Kidney epithelial cell (primary cell): ENCODE data around the gene DCK. TPM values are rescaled to one million over a fixed set of nuclear protein-coding genes. Genes with fewer than 3 reads are reported as not detected.

Experiments used
- DNase-seq: peaks from one replicate; pipeline ENCODE4 v3.0.0-alpha.2; 2010; ENCODE audit warnings: low read depth
- H3K27me3 ChIP-seq: 2 replicates; pipeline ENCODE4 v1.6.0; 2011; ENCODE audit warnings: low read length; ENCODE audit not compliant: control insufficient read depth, insufficient read depth
- H3K36me3 ChIP-seq: 2 replicates; pipeline ENCODE4 v1.5.1; 2011; ENCODE audit warnings: low read length; ENCODE audit not compliant: control insufficient read depth, insufficient read depth
- H3K4me3 ChIP-seq: 2 replicates; pipeline ENCODE4 v1.5.1; 2011; ENCODE audit warnings: low read depth, mild to moderate bottlenecking, control low read depth, low read length
- total RNA-seq: library from RNA; depleted of rRNA; stranded (reverse); fragments of >200 nt; gene quantifications from 2 replicates; pipeline ENCODE4 v1.2.3, GENCODE V29; 2015
- TF ChIP-seq, protein P1 (sequence below): IDR thresholded peaks from 2 replicates; pipeline ENCODE4 v1.5.1; 2011; ENCODE audit warnings: mild to moderate bottlenecking, moderate library complexity, low read length, control low read depth, inconsistent platforms; ENCODE audit not compliant: insufficient read depth, poor library complexity, severe bottlenecking

DCK gene
- total RNA-seq, 1 donor from 2014 or later = 16.1 TPM

GRCh38 chr4:71063711-71064110, 70.3 kb downstream of the DCK start:
- no peak for DNase-seq
- TF ChIP-seq, protein P1, sequence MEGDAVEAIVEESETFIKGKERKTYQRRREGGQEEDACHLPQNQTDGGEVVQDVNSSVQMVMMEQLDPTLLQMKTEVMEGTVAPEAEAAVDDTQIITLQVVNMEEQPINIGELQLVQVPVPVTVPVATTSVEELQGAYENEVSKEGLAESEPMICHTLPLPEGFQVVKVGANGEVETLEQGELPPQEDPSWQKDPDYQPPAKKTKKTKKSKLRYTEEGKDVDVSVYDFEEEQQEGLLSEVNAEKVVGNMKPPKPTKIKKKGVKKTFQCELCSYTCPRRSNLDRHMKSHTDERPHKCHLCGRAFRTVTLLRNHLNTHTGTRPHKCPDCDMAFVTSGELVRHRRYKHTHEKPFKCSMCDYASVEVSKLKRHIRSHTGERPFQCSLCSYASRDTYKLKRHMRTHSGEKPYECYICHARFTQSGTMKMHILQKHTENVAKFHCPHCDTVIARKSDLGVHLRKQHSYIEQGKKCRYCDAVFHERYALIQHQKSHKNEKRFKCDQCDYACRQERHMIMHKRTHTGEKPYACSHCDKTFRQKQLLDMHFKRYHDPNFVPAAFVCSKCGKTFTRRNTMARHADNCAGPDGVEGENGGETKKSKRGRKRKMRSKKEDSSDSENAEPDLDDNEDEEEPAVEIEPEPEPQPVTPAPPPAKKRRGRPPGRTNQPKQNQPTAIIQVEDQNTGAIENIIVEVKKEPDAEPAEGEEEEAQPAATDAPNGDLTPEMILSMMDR = no peak
- Histone ChIP-seq H3K36me3 (no peaks in the 10 kb centered on the region), H3K27me3 (no peaks in the 10 kb centered on the region), H3K4me3 (no peak overlapping the region)

- Histone ChIP-seq H3K4me3 (no peak overlapping the region), H3K36me3 (no peaks in the 10 kb centered on the region), H3K27me3 (no peaks in the 10 kb centered on the region)
- DNase-seq = no peak
- TF ChIP-seq, protein P1 = no peak
Measured at GRCh38 chr4:71064521-71064920, 71.1 kb downstream of the DCK start.

GRCh38 chr4:71065991-71066510, 72.6 kb downstream of the DCK start:
- DNase-seq = no peak
- no peaks in the 10 kb centered on the region for H3K36me3 ChIP-seq
- H3K4me3 ChIP-seq = no peak overlapping the region
- H3K27me3 ChIP-seq = no peaks in the 10 kb centered on the region
- TF ChIP-seq, protein P1 = no peak

DNA sequence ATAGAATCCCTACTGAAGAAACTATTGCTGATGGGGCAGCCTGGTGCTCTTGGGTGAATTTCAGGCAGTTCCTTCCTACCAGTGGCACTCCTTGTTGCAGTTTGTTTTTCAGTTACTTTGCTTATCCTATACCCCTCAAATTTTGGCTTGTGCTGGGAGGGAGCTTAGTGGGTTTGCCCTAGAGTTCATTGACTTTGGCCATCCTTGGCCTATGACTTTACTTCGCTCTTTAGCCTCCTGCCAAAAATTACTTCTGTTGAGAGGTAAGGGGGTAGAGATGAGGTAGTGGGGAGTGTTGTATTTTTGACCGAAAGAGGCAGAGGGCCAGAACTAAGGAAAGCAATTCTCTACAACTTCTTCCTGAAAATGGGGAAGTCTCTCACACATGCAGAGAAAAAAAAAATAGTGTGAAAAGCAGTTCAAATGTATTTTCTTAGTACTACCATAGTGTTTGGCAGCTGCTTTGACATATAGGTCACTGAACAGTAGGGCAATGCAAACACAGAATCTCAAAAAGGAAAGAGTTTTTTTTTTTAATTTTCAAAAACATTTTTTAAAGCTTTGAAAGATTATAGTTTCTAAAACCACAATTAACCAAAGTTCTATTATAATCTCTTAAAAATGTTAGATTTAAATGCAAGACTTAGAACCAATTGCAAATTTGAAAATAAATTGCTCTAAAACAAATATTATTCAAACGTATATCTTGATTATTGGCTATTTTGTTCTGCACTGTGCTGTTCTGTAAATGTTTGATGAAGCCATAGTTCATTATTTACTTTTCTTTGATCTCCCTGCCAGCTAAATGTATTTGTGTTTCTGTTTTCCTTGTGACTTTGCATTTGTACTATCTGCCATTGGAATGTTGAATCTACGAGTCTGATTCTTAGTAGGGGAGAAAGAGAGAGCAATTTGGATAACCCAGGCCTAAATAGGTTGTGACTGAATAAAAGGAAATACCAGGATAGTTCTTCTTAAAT, 73.6 kb downstream of the DCK start:
- TF ChIP-seq, protein P1 = no peak
- DNase-seq = no peak
- H3K4me3 ChIP-seq = no peak overlapping the region
- H3K27me3 ChIP-seq = no peaks in the 10 kb centered on the region
- H3K36me3 ChIP-seq = no peaks in the 10 kb centered on the region

GRCh38 chr4:71069063-71069462, 75.6 kb downstream of the DCK start:
- DNase-seq = no peak
- no peaks in the 10 kb centered on the region for H3K27me3 ChIP-seq
- TF ChIP-seq, protein P1 = no peak

DNA sequence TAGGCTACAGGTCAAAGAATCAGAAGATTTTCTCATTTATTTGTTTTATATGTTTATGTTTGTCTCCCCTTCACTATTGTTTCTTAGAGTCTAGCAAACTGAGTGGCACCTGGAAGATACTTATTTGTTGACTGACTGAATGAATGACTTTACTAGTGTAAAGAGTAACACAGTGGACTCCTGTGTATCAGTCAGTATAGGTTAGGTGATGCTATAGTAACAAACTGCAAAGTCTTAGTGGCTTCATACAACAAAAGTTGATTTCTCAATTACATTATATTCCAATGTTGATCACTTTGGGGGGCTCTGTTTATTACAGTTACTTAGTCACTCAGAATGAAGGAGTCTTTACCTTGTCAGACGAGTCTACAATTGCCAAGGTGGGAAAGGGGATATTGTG, 76.6 kb downstream of the DCK start:
- Histone ChIP-seq H3K27me3 (no peaks in the 10 kb centered on the region), H3K4me3 (no peak overlapping the region), H3K36me3 (no peaks in the 10 kb centered on the region)
- TF ChIP-seq, protein P1 = no peak
- DNase-seq = no peak

More at GRCh38 chr4:71069063-71069462, 75.6 kb downstream of the DCK start:
- Histone ChIP-seq H3K4me3 (no peak overlapping the region), H3K36me3 (no peaks in the 10 kb centered on the region)
